Activated CD4-positive, alpha-beta T cell treated with anti-CD3 and anti-CD28 coated beads, Interleukin-10, Interleukin-2, amounts not matched to agents 100 ng/mL and 50 ng/mL, durations not matched to agents 16 hours and 8 hours (primary cell): ENCODE data around the gene ANGEL2.
"Not testable (repeated sequence)": the region's sequence is repeated elsewhere in the genome, so short reads cannot be mapped to it uniquely, and the experiment has no call there.

Experiments used
- DNase-seq: peaks from one replicate; pipeline ENCODE4 v3.0.0-alpha.2; 2020

The ANGEL2 gene

GRCh38 chr1:213015099-213016050, at the start of gene ANGEL2:
ANGEL2 (minus strand) TSS chr1:213015867; CDS start chr1:213015671, 196 bp downstream.
- DNase-seq: peak; percentile 98

GRCh38 chr1:213061263-213061662, 45.6 kb upstream of the ANGEL2 start:
- DNase-seq: no peak

DNA sequence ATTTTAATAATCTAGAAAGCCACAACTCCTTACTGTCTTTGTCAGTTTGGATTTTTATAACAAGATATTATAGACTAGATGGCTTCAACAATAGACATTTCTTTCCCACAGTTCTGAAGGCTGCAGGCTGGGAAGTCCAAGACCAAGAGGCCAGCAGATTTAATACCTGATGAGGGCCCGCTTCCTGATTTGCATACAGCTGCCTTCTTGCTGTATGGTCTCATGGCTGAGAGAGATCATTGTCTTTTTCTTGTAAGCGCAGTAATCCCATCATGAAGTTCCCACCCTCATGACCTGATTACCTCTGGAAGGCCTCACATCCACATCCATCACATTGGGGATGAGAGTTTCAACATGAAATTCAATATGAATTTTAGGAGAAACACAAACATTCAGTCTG, 45.2 kb upstream of the ANGEL2 start:
- DNase-seq: no peak

- DNase-seq: no peak
Observed at GRCh38 chr1:213057264-213058059, 41.8 kb upstream of the ANGEL2 start.

GRCh38 chr1:213055767-213056166, 40.1 kb upstream of the ANGEL2 start:
- no peak for DNase-seq

DNA sequence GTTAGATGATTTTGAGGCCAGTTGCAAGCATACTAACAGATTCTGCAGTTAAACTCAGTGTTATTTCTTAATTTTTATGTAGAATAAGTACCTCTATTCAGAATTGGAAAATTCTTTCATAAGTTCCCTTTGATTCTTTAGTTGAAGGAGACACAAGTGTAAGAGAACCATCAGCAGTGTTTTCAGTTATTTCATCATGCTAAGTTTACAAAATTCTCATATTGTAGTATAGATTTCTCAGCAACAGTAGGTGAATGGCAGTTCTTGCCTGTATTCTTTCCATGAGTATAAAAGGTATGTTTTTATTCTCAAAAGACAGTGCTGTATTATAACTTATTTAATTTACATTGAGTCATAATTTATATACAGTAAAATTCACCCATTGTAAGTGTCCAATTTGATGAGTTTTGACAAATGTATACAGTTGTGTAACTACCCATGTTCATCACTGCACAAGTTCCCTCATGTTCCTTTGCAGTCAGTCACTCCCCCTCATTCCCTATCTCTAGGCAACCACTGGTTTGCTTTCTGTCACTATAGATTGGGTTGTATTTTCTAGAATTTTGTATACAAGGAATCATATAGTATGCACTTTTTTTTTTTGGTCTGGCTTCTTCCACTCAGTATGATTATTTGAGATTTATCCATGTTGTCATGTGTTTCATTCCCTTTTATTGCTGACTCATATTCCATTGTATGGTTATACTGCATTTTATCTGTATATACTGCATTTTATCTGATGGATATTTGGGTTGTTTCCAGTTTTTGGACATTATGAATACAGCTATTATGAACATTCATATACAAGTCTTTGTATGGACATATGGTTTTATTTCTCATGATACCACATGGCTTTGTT, 39.3 kb upstream of the ANGEL2 start:
- no peak for DNase-seq

DNA sequence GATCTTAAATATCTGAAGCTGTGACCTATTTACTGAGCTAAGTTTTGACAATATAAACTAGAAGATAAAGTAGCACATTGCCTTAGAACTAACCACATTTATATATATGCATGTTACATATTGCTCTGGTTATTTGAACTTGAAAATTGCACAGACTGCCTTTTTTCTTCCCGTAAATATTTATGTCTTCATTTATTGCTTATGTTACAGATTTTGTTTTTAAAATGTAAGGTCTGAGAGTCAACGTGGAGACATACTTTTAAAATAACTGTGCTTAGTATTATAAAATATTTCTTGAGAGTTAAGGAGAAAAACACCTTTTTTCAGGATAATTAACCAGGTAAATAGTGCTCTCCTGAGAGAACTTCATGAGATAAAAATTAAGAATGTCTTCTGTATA, 38.5 kb upstream of the ANGEL2 start:
- DNase-seq: no peak

- DNase-seq: no peak
Observed at GRCh38 chr1:213053455-213053854, 37.8 kb upstream of the ANGEL2 start.

GRCh38 chr1:213051881-213052202, 36.2 kb upstream of the ANGEL2 start:
- no peak for DNase-seq

- peak; percentile 91 for DNase-seq
Observed at GRCh38 chr1:213051127-213051880, 35.6 kb upstream of the ANGEL2 start, which contains the start of gene RPS6KC1. RPS6KC1 (plus strand) TSS chr1:213051241; CDS start chr1:213051405, 164 bp downstream.

GRCh38 chr1:213050745-213051126, 35.1 kb upstream of the ANGEL2 start:
- no peak for DNase-seq

- no peak for DNase-seq
Observed at GRCh38 chr1:213049232-213049631, 33.6 kb upstream of the ANGEL2 start.

GRCh38 chr1:213045321-213046226, 29.9 kb upstream of the ANGEL2 start:
- DNase-seq: not testable (repeated sequence)

- DNase-seq: no peak
Observed at GRCh38 chr1:213041443-213041842, 25.8 kb upstream of the ANGEL2 start.

DNA sequence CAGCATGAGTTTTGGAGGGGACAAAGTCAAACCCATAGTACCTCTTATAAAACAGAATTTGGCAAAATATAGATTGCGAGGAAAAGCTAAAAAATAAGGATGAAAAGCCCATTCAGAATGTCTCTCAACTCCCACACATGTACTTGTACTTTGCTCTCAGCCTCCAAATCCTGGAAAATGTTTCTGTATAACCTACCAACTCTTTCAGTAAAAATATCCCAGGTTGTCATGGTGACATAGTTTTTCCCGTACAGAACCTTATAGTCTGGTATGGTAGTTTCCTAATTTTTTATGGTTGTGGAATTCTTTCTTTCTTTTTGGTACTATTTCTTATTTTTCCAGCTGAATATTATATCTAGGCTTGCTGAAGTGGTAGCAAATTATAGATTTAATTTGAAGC, 19.9 kb upstream of the ANGEL2 start:
- DNase-seq: no peak

GRCh38 chr1:213034713-213035112, 19.0 kb upstream of the ANGEL2 start:
- no peak for DNase-seq

- no peak for DNase-seq
Observed at GRCh38 chr1:213032651-213033050, 17.0 kb upstream of the ANGEL2 start.

GRCh38 chr1:213027024-213027423, 11.4 kb upstream of the ANGEL2 start:
- not testable (repeated sequence) for DNase-seq

- no peak for DNase-seq
Observed at GRCh38 chr1:213020016-213020415, 4.3 kb upstream of the ANGEL2 start.

- no peak for DNase-seq
Observed at GRCh38 chr1:213019450-213019849, 3.8 kb upstream of the ANGEL2 start.
